DND-41 (cell line): ENCODE measurements around the gene PHC2.

Experiments used
- ATAC-seq: fragments of 200-7000 bp; cut with Tn5 transposase; 3 replicates; pipeline ENCODE4 v1.9.1; 2021; ENCODE audit warnings: low read depth; ENCODE audit not compliant: insufficient read depth
- DNase-seq: peaks from one replicate; pipeline ENCODE4 v3.0.0-alpha.2; 2020
- H2AFZ ChIP-seq: 2 replicates; pipeline ENCODE4 v1.6.0; 2012; ENCODE audit warnings: low read depth, low read length
- H3K27ac ChIP-seq: 2 replicates; pipeline ENCODE4 v1.5.1; 2012; ENCODE audit warnings: low read length, inconsistent platforms
- H3K27me3 ChIP-seq: fragments of 200-600 bp; sonication (generic); 2 replicates; pipeline ENCODE4 v1.6.0; 2012; ENCODE audit warnings: low read length, mild to moderate bottlenecking, inconsistent platforms; ENCODE audit not compliant: insufficient read depth, poor library complexity
- H3K36me3 ChIP-seq: 2 replicates; pipeline ENCODE4 v1.5.1; 2012; ENCODE audit warnings: low read length, inconsistent platforms; ENCODE audit not compliant: insufficient read depth
- H3K4me1 ChIP-seq: 2 replicates; pipeline ENCODE4 v1.5.1; 2012; ENCODE audit warnings: mild to moderate bottlenecking, low read length; ENCODE audit not compliant: insufficient read depth
- H3K4me2 ChIP-seq: 2 replicates; pipeline ENCODE4 v1.6.0; 2012; ENCODE audit warnings: mild to moderate bottlenecking, moderate library complexity, low read length, inconsistent platforms; ENCODE audit not compliant: insufficient read depth
- H3K4me3 ChIP-seq, 2 experiments: fragments of 200-600 bp in 1 of 2; shearing (Covaris generic) in 1 of 2; 2 replicates each; pipeline ENCODE4 v1.5.1; 2012 to 2016; ENCODE audit warnings: inconsistent platforms in 2 of 2, low read length in 2 of 2, mild to moderate bottlenecking in 2 of 2, low read depth in 1 of 2, moderate library complexity in 1 of 2
- H3K79me2 ChIP-seq: 2 replicates; pipeline ENCODE4 v1.6.0; 2012; ENCODE audit warnings: low read length, inconsistent platforms; ENCODE audit not compliant: insufficient read depth
- H3K9ac ChIP-seq: 2 replicates; pipeline ENCODE4 v1.6.0; 2012; ENCODE audit warnings: low read depth, mild to moderate bottlenecking, inconsistent platforms, low read length, moderate library complexity
- H3K9me3 ChIP-seq: 2 replicates; pipeline ENCODE4 v1.5.1; 2012; ENCODE audit warnings: low read length, moderate library complexity, mild to moderate bottlenecking, inconsistent platforms; ENCODE audit not compliant: insufficient read depth, severe bottlenecking
- H4K20me1 ChIP-seq: 2 replicates; pipeline ENCODE4 v1.6.0; 2012; ENCODE audit warnings: low read length; ENCODE audit not compliant: insufficient read depth
- CTCF ChIP-seq: IDR thresholded peaks from 2 replicates; pipeline ENCODE4 v1.5.1; 2012; ENCODE audit warnings: borderline replicate concordance, low read length, moderate library complexity, mild to moderate bottlenecking; ENCODE audit not compliant: poor library complexity, severe bottlenecking; ENCODE audit errors: extremely low read depth
- EZH2 ChIP-seq: IDR thresholded peaks from 3 replicates; pipeline ENCODE4 v1.6.1; 2012; ENCODE audit warnings: borderline replicate concordance, low read depth, mild to moderate bottlenecking, moderate library complexity, low read length, inconsistent platforms; ENCODE audit not compliant: severe bottlenecking

The PHC2 gene

DNA sequence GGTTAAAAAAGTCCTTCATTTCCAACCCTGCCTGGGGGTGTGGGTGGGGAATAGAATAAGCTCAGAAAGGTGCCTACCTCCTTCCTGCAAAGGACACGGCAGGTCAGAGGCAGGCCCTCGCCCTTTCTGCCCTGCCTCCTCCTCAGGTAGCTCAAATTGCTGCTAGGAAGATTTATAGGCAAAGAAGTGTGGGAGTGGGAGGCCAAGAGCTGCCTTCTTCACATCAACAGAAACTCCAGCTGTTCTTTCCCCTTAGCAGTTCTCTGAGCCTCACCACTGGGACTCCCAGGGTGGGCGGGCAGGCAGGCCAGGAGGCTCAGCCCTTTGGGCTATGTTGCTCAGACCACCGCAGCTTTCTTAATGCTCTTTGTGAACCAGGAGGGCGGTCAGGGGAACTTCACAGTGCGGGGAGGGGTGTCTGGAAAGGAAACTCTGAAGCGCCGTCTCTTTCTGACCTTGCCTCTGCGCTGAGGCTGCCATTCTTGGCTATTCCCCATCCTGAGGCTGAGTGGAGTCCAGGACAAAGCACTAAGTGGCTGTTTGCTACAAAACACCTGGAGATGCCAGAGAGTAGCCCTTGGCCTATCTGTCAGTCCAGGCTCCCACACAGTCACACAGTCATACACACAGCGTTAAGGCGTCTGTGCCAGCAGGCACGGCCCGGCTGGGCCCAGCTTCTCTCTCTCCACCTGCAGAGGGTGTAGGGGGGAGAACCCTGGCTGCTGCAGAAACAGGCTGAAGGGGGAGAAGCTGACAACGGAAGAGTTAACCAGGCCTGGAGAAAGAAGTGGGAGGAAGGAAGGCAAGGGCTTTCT, 107.0 kb downstream of the PHC2 start:
- H3K4me2 ChIP-seq = no peak overlapping the region
- ATAC-seq (no peak), DNase-seq (no peak)
- no peaks in the 10 kb centered on the region for H3K9me3 ChIP-seq
- no peaks in the 10 kb centered on the region for H3K79me2 ChIP-seq
- no peak overlapping the region for H3K27ac ChIP-seq
- no peak overlapping the region for H2AFZ ChIP-seq
- H3K4me3 ChIP-seq = no peak overlapping the region
- peaks cover 61% of the 10 kb centered on the region for H3K36me3 ChIP-seq
- no peaks in the 10 kb centered on the region for H3K4me1 ChIP-seq
- H4K20me1 ChIP-seq = peaks cover 21% of the 10 kb centered on the region
- TF ChIP-seq CTCF (no peak), EZH2 (no peak)
- no peaks in the 10 kb centered on the region for H3K27me3 ChIP-seq
- no peak overlapping the region for H3K9ac ChIP-seq

DNA sequence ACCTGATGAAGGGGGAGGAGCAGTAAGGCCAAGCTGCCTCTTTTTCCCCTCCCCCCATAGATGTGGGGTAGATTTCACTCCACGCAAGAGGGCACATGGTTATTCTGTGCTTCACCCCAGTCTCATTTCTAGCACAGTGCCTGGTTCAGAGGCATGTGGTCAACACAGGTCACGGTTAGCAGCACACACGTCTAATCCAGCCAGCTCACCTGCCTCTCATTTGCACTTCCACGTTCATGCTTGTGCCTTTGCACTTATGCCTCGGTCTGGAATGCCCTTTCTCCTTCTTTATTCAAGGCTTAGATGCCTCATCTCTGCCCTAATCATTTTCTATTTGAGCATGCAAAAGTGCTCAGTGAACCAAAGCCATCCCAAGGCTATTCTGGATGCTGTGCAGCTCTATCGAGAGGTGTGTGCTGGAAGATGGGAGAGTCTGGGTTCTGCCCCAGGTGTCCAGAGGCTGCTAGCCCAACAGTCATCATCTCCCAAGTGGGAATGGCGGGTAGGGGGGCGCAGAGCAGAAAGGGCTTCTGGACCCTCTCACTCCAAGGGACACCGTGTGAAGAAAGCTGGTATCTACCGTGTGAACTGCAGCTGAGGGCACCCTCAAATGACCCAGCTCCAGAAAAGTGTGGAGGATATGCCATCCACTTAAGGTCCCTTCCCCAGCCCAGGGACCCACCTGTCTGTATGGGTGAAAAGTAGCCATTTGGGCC, 107.9 kb downstream of the PHC2 start:
- Histone ChIP-seq H3K36me3 (peaks cover 53% of the 10 kb centered on the region), H3K4me3 (no peak overlapping the region), H4K20me1 (peaks cover 21% of the 10 kb centered on the region)

DNA sequence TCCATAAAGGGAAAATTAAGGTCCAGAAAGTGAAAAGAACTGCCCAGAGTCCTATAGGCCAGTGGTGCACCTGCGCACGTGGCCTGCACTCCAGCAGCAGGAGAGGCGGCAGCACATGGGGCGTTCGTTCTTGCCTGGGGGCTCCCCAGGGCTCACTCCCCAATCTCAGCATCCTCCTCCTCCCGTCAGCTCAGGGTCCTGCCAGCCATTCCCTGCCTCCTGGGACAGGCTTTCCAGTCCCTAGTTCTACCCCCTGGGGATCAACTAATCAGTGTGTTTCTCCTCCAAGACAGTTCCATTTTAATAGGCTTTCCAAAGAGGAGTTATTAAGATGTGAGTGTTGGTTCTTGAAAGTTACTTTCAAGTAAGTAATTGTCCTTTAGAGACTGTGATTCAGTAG, 108.8 kb downstream of the PHC2 start:
- Histone ChIP-seq H3K27ac (no peak overlapping the region), H2AFZ (no peak overlapping the region), H3K27me3 (no peaks in the 10 kb centered on the region), H3K4me1 (no peaks in the 10 kb centered on the region), H4K20me1 (peaks cover 21% of the 10 kb centered on the region), H3K4me3 (no peak overlapping the region), H3K36me3 (peaks cover 44% of the 10 kb centered on the region), H3K9ac (no peak overlapping the region), H3K79me2 (no peaks in the 10 kb centered on the region), H3K4me2 (no peak overlapping the region), H3K9me3 (no peaks in the 10 kb centered on the region)
- ATAC-seq = no peak
- DNase-seq = no peak
- TF ChIP-seq CTCF (no peak), EZH2 (no peak)

More for the DNA sequence above, 107.9 kb downstream of the PHC2 start:
- no peak for ATAC-seq
- Histone ChIP-seq H3K27ac (no peak overlapping the region), H3K4me1 (no peaks in the 10 kb centered on the region), H3K79me2 (no peaks in the 10 kb centered on the region), H3K9ac (no peak overlapping the region), H3K4me2 (no peak overlapping the region), H3K27me3 (no peaks in the 10 kb centered on the region), H2AFZ (no peak overlapping the region), H3K9me3 (no peaks in the 10 kb centered on the region)
- TF ChIP-seq CTCF (no peak), EZH2 (no peak)
- no peak for DNase-seq
